GM18517 (cell line): ENCODE measurements around the gene IQGAP1.
A peak's percentile ranks its signal among the peaks of the same experiment; 100 is the strongest.
"Not testable (repeated sequence)": the region's sequence is repeated elsewhere in the genome, so short reads cannot be mapped to it uniquely, and the experiment has no call there.

Source experiments
- ATAC-seq: cut with Tn5 transposase; IDR thresholded peaks from one replicate; pipeline ENCODE4 v1.9.1; 2021; ENCODE audit warnings: mild to moderate bottlenecking, moderate library complexity; ENCODE audit not compliant: unreplicated experiment

IQGAP1 gene, protein sequence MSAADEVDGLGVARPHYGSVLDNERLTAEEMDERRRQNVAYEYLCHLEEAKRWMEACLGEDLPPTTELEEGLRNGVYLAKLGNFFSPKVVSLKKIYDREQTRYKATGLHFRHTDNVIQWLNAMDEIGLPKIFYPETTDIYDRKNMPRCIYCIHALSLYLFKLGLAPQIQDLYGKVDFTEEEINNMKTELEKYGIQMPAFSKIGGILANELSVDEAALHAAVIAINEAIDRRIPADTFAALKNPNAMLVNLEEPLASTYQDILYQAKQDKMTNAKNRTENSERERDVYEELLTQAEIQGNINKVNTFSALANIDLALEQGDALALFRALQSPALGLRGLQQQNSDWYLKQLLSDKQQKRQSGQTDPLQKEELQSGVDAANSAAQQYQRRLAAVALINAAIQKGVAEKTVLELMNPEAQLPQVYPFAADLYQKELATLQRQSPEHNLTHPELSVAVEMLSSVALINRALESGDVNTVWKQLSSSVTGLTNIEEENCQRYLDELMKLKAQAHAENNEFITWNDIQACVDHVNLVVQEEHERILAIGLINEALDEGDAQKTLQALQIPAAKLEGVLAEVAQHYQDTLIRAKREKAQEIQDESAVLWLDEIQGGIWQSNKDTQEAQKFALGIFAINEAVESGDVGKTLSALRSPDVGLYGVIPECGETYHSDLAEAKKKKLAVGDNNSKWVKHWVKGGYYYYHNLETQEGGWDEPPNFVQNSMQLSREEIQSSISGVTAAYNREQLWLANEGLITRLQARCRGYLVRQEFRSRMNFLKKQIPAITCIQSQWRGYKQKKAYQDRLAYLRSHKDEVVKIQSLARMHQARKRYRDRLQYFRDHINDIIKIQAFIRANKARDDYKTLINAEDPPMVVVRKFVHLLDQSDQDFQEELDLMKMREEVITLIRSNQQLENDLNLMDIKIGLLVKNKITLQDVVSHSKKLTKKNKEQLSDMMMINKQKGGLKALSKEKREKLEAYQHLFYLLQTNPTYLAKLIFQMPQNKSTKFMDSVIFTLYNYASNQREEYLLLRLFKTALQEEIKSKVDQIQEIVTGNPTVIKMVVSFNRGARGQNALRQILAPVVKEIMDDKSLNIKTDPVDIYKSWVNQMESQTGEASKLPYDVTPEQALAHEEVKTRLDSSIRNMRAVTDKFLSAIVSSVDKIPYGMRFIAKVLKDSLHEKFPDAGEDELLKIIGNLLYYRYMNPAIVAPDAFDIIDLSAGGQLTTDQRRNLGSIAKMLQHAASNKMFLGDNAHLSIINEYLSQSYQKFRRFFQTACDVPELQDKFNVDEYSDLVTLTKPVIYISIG (N-terminal part only)

DNA sequence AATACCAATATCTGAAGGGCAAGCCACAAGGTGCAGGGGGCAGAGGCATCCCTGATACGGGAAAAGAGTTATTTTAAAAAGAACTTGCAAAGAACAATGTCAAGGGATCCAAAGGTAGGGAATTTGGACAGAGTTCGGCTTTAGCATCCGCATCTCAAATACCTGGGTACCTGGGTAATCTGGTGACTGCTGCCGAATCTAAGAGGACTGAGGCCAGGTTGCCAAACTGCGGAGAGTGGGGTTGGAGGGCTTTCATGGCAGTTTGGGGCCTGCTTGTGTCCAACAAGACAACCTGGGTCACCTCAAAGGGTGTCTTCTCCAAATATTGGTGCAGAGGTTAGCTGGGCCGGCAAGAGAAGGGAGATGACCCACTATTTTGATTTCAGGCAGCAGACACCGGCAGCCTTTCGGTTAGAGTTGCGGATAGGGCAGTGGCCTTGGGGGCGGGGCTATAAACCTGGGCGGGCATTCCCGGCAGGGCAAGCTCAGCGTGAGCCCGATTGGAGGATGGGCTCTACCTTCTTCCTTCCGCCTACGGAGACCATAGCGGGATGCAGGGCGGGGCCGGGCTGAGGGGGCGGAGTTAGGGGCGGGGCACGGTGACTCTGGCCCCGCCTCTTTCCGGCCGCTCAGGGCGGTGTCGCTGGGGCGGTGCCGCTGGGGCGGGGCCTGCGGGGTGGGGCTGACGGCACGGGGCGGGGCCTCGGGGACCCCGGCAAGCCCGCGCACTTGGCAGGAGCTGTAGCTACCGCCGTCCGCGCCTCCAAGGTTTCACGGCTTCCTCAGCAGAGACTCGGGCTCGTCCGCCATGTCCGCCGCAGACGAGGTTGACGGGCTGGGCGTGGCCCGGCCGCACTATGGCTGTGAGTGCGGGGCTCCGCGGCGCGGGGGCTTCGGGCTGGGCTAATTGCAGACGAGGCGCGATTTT, at the start of gene IQGAP1:
IQGAP1 (plus strand) TSS at position 709 of the 928 bp plus-strand sequence; CDS start at position 809, 100 bp downstream.
- peak; percentile 94 for ATAC-seq

DNA sequence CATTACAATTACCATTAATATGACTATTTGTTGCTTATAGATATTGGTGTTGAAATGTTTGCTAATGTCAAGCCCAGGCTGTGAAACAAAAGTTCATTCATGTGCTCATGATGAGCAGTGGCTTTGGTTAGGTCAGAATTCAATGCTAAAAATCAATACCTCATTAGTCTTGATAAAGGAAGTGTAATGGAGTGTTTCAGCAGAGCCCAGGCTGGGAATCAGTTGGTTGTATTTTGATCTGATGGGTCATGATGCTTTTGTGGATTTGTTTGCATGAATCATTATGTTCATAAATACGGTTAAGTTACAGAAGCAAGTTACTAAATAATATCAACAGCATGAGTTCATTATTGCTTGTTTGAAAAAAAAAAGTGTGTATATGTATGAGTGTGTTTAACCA, 49.5 kb upstream of the IQGAP1 start:
- no peak for ATAC-seq

DNA sequence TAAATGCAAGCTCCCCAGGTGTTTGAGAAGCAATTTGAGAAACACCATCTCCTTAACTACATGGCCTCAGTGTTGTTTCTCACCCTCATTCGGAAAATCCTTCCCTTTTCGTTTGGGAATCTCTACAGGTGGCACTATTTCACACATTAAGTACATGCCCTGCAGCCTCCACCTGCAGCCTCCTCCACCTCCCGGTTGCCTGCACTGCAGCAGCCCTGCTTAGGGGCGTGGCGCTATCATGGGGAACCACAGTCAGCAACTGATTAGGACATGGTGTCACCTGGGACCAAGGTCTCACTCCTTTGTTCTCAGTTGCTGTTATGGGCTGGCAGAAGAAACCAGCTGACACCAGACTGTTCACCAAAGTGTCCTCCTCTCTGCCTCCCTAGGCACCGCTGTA, 47.7 kb upstream of the IQGAP1 start:
- ATAC-seq = no peak

DNA sequence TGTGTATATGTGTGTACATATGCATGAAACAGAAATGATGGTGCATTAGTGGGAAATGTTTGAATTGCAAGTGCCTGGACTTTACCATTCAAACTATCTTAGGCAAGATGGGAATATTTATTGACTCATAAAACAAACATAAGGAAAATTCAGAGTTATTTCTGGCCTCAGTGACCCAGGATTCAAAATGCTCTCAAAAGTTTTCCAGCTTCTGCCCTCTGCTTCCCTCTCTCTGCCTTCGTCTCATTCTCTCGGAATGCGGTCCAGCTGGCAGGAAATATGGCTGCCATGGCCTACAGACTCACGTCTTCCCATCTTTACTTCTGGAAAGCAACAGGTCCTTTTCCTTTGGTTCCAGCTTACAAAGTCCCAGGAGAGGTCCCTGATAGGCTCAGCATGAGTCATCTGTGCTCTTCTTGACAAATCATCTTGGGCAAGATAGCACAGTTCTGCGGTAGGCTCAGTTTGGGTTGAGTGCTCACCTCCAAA, 44.7 kb upstream of the IQGAP1 start:
- ATAC-seq = no peak

DNA sequence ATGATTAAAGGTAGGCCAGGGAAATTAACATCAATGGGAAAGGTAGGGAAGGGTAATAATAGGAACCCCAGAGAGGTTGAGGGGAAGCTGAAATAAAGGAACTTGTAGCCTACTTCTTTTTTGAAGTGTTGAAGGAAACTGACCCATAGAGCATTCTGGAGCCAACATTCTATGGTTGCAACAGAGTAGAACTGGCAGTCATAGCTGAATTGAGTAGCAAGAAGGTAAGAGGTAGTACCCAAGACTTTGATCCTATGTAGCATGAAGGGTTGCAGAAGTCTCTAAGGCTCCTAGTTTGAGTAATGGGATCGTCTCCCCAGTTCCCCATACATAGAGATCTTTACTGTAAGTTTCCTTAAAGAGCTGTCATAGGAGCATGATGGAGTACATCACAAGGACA, 43.4 kb upstream of the IQGAP1 start:
- ATAC-seq = no peak

DNA sequence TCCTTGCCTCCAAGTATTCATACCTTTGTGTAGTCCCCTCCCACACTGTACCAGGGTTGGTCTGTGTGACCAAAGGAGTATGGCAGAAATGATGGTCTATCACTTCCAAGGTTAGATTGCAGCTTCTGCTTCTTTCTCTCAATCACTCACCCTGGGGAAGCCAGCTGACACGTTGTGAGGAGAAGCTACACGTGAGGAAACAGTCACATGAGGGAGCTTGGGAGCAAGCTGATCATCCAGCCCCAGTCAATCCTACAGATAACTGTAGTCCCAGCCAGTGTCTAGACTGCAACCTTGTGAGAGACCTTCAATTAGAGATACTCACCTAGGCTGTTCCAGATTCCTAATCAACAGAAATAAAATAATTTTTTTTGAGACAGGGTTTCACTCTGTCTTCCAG, 42.2 kb upstream of the IQGAP1 start:
- no peak for ATAC-seq

DNA sequence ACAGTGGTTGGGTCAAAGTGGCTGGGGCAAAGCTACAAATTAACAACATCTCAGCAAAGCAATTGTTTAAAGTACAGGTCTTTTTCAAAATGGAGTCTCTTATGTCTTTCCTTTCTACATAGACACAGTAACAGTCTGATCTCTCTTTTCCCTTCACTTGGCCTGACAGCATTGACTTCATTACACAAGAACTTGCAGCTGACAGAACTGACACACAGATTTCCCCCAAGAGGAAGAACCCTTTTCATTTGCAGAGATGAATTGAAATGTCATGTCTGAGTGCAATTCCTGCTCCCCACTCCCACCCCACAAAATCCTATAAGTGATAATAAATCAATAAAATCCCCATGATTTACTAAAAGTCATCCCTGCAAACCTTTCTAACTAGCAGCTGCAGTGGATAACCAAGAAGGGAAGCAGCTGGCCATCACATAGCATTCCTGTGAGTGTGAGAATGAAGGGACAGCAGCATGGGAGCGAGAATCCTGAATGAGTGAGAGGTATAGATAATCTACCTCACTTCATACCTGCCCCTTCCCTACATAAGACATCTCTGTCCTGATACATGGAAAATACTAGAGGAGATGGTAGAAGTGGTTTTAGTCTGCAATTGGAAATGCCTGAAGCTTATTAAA, 40.5 kb upstream of the IQGAP1 start:
- not testable (repeated sequence) for ATAC-seq

DNA sequence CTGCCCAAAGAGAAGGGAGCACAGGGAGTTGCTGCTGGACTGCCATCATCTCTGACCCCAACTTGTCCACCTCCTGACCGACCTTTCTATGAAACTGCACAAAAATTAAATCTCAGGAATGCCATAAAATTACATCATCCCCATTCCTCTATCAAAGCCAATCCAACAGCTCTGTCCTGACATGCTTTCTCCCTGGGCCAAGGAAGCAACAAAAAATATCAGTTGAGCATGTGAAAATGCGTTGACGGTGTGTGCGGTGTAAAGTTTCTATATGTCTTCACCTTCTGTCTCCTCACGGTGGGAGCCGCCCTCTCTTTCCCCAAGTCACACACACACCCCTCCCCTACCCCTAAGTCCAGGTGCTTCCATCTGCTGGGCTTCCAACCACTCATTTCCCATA, 39.6 kb upstream of the IQGAP1 start:
- no peak for ATAC-seq

DNA sequence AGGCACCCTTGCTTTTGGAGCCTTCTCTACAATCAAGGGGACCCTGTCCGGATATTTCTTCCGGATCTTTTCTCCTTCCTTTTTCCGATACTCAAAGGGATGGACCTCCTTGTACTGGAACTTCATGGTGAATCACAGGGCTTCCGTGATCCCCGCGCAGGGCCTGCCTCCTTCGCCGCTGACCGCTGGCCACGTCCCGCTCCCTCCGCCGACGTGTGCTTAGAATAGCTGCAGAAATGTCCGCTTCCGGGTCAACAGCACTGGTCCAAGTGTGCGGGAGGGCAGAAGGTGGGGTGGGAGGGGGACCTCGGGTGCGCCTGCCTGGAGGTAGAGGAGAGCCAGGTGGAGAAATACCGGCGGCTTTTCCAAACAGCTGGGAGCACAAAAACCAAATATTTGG, 39.0 kb upstream of the IQGAP1 start:
- ATAC-seq = no peak

DNA sequence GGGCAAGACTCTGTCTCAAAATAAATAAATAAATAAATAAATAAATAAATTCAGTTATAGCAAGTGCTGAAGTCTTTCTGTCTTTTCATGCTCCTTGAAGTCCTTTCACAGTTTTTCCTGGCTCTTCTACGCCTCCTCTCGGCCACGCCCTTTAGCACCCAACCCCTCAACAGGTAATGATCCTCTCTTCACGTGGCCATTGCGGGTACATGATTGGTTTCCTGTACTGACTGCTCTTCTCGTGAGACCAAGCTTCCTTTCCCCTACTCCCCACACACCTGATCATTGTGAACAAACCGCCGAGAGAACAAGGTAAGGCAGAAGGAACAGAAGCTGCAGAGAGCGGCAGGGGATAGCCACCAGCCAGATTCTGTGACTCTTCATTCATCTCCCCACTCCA, 38.2 kb upstream of the IQGAP1 start:
- no peak for ATAC-seq

DNA sequence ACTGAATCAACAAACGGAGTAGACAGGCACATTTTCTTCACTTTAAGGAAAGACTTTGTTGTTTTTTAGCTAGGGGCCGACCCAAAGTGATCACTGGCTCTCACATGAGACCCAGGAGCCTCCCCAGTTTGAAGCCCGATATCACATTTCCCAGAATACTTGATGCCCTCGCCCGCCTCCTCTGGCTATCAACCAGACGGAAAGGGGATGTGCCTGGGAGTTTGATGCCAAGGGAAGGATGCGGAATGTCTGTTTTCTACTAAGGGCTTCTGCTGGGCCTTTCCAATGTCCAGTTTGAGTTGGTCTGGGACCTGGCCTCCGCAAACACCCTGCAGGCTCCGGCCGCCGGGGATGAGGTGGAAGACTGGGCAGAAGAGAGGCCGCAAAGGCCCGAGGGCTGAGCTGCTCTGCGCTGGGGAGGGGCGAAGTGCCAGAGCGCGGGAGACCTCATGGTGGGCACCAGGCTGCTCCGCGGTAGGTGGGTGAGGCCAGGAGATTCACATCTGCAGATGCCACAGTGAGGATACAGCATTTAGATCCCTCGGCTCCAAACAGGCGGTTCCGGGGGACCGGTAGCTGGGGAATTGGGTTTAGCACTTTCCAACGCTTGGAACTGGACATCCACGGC, 36.4 kb upstream of the IQGAP1 start:
- no peak for ATAC-seq

DNA sequence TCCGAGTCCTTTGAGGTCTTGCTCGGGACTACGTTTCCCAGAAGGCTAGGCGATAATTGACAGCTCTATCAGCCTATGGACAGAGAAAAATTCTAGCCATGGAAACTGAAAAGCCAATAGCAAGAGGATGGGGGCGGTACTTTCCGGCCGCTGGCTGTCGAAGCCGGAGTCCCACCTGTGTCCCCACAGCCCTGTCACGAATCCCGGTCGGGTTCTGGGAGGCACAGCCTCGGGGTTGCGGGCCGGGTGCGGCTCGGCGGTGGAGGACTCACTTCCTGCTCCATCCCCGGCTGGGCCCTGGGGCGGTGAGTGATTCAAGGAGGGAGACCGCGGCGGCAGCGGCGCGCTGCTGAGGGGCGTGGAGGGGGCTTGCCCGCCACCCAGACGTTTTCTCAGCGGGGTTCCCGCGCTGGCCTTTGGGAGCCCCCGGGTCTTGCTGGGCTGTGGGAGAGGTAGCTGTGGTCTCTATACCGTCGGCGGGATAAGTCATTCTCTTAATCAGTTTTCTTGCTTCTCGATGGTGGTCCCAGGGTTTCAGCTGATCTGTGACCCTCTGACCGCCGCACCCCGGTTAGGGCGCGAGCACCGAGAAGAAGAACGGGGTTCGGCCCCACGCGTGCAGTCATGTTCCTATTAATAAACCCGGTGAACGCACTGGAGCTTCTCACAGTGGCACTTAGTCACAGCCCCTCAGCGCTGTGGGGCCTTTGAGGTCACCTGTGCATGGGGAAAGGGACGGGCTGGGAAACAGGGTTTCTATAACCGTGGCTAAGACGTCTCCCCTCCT, 35.7 kb upstream of the IQGAP1 start, which contains the start of gene ZNF774:
ZNF774 (plus strand) TSS at position 178 of the 787 bp plus-strand sequence. CDS start 2,377 bp downstream, outside the sequence.
- ATAC-seq = peak; percentile 99

DNA sequence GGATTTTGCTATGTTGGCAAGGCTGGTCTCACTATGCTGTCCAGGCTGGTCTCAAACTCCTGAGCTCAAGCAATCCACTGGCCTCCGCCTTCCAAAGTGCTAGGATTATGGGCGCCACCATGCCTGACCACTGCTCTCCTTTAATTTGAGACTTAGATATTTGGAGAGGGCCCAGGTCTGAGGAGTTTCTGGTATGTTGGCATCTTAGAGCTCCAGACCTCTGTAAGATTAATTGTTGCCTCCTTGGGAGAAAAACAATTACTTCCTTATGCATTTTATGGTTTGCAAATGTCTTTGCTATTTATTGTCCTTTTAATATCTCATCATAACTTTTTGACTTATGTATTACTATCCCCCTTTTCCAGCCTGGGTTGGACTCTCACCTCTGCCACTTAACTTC, 33.1 kb upstream of the IQGAP1 start:
- no peak for ATAC-seq

DNA sequence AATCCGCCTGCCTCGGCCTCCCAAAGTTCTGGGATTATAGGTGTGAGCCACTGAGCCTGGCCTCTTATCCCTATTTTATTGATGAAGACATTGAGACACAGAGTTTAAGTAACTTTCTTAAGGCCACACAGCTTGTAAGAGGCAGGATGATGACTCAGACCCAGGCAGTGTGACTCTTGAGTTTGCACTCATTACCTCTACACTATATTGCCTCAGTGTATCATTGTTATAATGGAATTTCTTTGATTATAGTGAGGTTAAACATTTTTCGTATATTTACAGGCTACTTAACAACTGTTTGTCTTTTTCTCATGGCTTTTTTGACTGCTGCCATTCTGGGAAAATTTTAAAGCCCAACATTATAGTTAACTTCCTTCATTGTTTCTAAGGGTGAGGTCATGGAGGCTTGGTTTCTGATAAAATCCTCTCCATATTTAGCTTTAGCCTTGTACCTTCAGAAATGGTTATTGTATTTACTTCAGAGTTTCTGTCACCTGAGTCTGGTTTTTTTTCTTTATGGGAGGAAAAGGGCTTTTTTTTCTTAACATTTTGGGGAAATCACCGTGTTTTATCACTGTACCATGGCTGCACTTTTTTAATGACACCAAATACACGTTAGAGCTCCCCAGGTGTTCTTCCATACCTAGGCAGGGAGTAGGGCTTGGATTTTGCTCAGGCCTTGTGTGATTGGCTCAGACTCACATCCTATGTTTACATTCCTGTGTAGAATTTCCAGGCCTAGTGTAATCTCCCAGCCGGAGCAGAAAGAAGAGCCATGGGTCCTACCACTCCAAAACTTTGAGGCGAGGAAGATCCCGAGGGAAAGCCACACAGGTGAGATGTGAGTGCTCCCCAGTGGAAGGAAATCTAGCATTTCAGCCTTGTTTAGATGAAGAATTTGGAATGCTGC, 29.7 kb upstream of the IQGAP1 start:
- ATAC-seq = no peak

DNA sequence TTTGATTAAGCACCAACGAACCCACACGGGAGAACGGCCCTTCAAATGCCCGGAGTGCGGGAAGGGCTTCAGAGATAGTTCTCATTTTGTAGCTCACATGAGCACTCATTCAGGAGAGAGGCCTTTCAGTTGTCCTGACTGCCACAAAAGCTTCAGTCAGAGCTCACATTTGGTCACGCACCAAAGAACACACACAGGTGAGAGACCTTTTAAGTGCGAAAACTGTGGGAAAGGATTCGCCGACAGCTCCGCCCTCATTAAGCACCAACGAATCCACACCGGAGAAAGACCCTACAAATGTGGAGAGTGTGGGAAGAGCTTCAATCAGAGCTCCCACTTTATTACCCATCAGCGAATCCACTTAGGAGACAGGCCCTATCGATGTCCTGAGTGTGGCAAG, 27.3 kb upstream of the IQGAP1 start:
- ATAC-seq = no peak

DNA sequence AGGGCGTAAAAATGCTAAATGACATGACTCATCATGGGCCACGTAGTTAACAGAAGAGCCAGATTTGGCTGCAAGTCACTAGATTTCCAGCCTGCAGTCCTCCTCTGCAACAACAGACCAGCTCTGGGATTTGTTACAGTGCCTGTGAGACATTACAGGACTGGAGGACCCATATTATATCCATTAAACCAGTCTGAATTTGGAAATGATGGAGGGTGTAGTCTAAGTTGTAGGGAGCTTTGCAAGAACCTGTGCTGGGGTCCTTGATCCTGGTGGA, 25.2 kb upstream of the IQGAP1 start:
- no peak for ATAC-seq

DNA sequence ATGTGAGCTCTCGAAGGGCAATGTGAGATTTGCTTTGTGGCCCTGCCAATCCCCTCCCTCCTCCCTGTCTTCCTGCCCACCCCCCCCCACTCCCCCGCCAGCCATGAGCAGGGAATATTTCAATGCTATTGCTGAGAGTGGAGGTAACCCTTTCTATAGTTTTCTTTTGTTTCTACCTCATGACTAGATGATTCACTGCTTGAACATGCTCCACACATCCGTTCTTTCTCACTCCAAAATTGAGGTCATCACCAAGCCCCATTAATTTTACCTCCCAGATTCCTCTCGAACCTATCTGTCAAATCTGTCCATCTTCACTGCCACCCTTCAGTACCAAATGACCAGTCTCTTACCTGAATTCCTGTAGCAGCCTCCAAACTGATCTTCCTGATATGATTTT, 23.8 kb upstream of the IQGAP1 start:
- ATAC-seq = no peak
